ENCODE results near the gene ANKRD11. TPM values are rescaled to one million over a fixed set of nuclear protein-coding genes. Genes with fewer than 3 reads are reported as not detected.
A peak's percentile ranks its signal among the peaks of the same experiment; 100 is the strongest.
"Not testable (repeated sequence)": the region's sequence is repeated elsewhere in the genome, so short reads cannot be mapped to it uniquely, and the experiment has no call there.

Gene ANKRD11
- total RNA-seq, 1 donor from 2014 or later = 178 TPM

DNA sequence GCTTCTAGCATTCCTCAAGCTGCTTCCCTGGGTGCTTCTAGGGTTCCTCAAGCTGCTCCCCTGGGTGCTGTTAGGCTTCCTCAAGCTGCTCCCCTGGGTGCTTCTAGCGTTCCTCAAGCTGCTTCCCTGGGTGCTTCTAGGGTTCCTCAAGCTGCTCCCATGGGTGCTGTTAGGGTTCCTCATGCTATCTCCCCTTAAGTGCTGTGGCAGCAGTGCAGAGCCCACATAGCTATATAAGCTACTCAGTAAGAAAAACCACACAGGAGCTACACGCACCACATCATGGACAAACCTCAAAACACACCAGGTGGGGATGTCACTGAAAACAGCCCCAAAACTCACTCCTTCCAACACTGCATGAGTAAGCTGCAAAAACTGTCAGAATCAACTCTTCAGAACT is 35.2 kb downstream of the ANKRD11 start:
- TF ChIP-seq, protein P1, sequence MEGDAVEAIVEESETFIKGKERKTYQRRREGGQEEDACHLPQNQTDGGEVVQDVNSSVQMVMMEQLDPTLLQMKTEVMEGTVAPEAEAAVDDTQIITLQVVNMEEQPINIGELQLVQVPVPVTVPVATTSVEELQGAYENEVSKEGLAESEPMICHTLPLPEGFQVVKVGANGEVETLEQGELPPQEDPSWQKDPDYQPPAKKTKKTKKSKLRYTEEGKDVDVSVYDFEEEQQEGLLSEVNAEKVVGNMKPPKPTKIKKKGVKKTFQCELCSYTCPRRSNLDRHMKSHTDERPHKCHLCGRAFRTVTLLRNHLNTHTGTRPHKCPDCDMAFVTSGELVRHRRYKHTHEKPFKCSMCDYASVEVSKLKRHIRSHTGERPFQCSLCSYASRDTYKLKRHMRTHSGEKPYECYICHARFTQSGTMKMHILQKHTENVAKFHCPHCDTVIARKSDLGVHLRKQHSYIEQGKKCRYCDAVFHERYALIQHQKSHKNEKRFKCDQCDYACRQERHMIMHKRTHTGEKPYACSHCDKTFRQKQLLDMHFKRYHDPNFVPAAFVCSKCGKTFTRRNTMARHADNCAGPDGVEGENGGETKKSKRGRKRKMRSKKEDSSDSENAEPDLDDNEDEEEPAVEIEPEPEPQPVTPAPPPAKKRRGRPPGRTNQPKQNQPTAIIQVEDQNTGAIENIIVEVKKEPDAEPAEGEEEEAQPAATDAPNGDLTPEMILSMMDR (IDR thresholded peaks at IDR 0.05; ENCODE audit: unreplicated experiment) = no peak
- Mint-ChIP-seq H3K27me3 (no peaks in the 10 kb centered on the region), H3K36me3 (ENCODE audit: insufficient read depth) (peaks cover 10% of the 10 kb centered on the region), H3K9me3 (ENCODE audit: low read depth) (peaks cover 3% of the 10 kb centered on the region), H3K27ac (no peak overlapping the region), H3K4me3 (ENCODE audit: low read depth) (no peak overlapping the region), H3K4me1 (ENCODE audit: low read depth) (peaks cover 12% of the 10 kb centered on the region)
- no peak for DNase-seq (ENCODE audit: low spot score, unreplicated experiment)

- not testable (repeated sequence) for H3K9me3 Mint-ChIP-seq (ENCODE audit: low read depth); H3K4me3 Mint-ChIP-seq (ENCODE audit: low read depth); H3K27ac Mint-ChIP-seq; DNase-seq (ENCODE audit: low spot score, unreplicated experiment); H3K27me3 Mint-ChIP-seq
- H3K36me3 Mint-ChIP-seq (ENCODE audit: insufficient read depth) = peaks cover 10% of the 10 kb centered on the region
- H3K4me1 Mint-ChIP-seq (ENCODE audit: low read depth) = peaks cover 15% of the 10 kb centered on the region
These were observed 35.8 kb downstream of the ANKRD11 start for GRCh38 chr16:89454378-89455125.

- H3K9me3 Mint-ChIP-seq (ENCODE audit: low read depth) = peaks cover 3% of the 10 kb centered on the region
- H3K27me3 Mint-ChIP-seq = no peaks in the 10 kb centered on the region
- TF ChIP-seq, protein P1 (IDR thresholded peaks at IDR 0.05; ENCODE audit: unreplicated experiment) = peak; percentile 11
- H3K4me1 Mint-ChIP-seq (ENCODE audit: low read depth) = peaks cover 16% of the 10 kb centered on the region
- no peak overlapping the region for H3K4me3 Mint-ChIP-seq (ENCODE audit: low read depth)
- peak overlapping the region; percentile 75 for H3K27ac Mint-ChIP-seq
- H3K36me3 Mint-ChIP-seq (ENCODE audit: insufficient read depth) = peaks cover 9% of the 10 kb centered on the region
- DNase-seq (ENCODE audit: low spot score, unreplicated experiment) = no peak
These were observed 36.6 kb downstream of the ANKRD11 start for GRCh38 chr16:89453501-89454321.

- Mint-ChIP-seq H3K9me3 (ENCODE audit: low read depth) (peaks cover 3% of the 10 kb centered on the region), H3K36me3 (ENCODE audit: insufficient read depth) (peaks cover 9% of the 10 kb centered on the region), H3K4me3 (ENCODE audit: low read depth) (no peak overlapping the region), H3K4me1 (ENCODE audit: low read depth) (peaks cover 16% of the 10 kb centered on the region), H3K27me3 (no peaks in the 10 kb centered on the region), H3K27ac (no peak overlapping the region)
- TF ChIP-seq, protein P1 (IDR thresholded peaks at IDR 0.05; ENCODE audit: unreplicated experiment) = no peak
- no peak for DNase-seq (ENCODE audit: low spot score, unreplicated experiment)
These were observed 37.4 kb downstream of the ANKRD11 start for GRCh38 chr16:89452925-89453324.

DNA sequence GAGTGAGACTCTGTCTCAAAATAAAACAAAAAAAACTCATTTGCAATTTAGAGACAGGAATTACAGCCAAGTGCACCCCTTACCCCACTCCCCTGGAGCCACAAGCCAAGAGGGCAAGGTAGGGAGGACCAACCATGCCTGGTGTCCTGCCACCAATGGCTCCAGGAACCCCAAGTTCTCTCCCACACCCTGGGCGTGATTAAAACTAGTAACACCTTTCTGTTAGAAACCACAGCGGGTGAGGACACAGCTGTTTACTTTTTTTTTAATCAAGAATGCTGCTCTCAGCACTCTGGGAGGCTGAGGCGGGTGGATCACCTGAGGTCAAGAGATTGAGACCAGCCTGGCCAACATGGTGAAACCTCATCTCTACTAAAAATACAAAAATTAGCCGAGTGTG is 38.1 kb downstream of the ANKRD11 start:
- H3K9me3 Mint-ChIP-seq (ENCODE audit: low read depth) = peaks cover 3% of the 10 kb centered on the region
- H3K4me1 Mint-ChIP-seq (ENCODE audit: low read depth) = peaks cover 19% of the 10 kb centered on the region
- H3K36me3 Mint-ChIP-seq (ENCODE audit: insufficient read depth) = peaks cover 7% of the 10 kb centered on the region
- no peak for DNase-seq (ENCODE audit: low spot score, unreplicated experiment)
- H3K4me3 Mint-ChIP-seq (ENCODE audit: low read depth) = no peak overlapping the region
- no peaks in the 10 kb centered on the region for H3K27me3 Mint-ChIP-seq
- TF ChIP-seq, protein P1 (IDR thresholded peaks at IDR 0.05; ENCODE audit: unreplicated experiment) = no peak
- no peak overlapping the region for H3K27ac Mint-ChIP-seq

Data from progenitor cell of endocrine pancreas (in vitro differentiated cells).